BJ (cell line): ENCODE data around the gene TGFBR3L. TPM values are rescaled to one million over a fixed set of nuclear protein-coding genes. Genes with fewer than 3 reads are reported as not detected.

Experiments used
- CTCF ChIA-PET: fragments of 350-600 bp; formaldehyde crosslinking; extraction: SDS; loops from one replicate; lab custom pipeline; 2021; ENCODE audit warnings: antibody characterized with exemption, inconsistent platforms; lab: Yijun Ruan, JAX
- POLR2A ChIA-PET: fragments of 300-600 bp; sonication (Branson Sonifier 250); formaldehyde crosslinking; extraction: SDS; loops from one replicate; lab custom pipeline; 2021; ENCODE audit warnings: antibody characterized with exemption; lab: Charles Lee
- DNase-seq: peaks from one replicate; pipeline ENCODE4 v3.0.0-alpha.2; 2011; ENCODE audit warnings: low read depth
- H3K27me3 ChIP-seq: 2 replicates; pipeline ENCODE4 v1.6.0; 2011; ENCODE audit warnings: low read length; ENCODE audit not compliant: control insufficient read depth, insufficient read depth
- H3K36me3 ChIP-seq: 2 replicates; pipeline ENCODE4 v1.5.1; 2011; ENCODE audit warnings: low read length; ENCODE audit not compliant: control insufficient read depth, insufficient read depth
- H3K4me3 ChIP-seq: 2 replicates; pipeline ENCODE4 v1.5.1; 2011; ENCODE audit warnings: low read depth, mild to moderate bottlenecking, control low read depth, low read length
- CTCF ChIP-seq: IDR thresholded peaks from 2 replicates; pipeline ENCODE4 v1.5.1; 2011; ENCODE audit warnings: low read depth, mild to moderate bottlenecking, control low read depth, inconsistent platforms, low read length, moderate library complexity; ENCODE audit not compliant: insufficient read depth
- polyA plus RNA-seq: library from polyadenylated mRNA; depleted of rRNA; stranded (reverse); fragments of >200 nt; gene quantifications from 2 replicates; pipeline ENCODE4 v1.2.3, GENCODE V29; 2011

Gene TGFBR3L
- polyA plus RNA-seq, 1 experiment = 0.50 TPM

GRCh38 chr19:7921967-7922835 lies 7.6 kb downstream of the TGFBR3L start:
- POLR2A ChIA-PET = no interaction called here
- DNase-seq = no peak
- H3K27me3 ChIP-seq = no peaks in the 10 kb centered on the region
- no peak overlapping the region for H3K4me3 ChIP-seq
- peaks cover 12% of the 10 kb centered on the region for H3K36me3 ChIP-seq
- TF ChIP-seq CTCF = no peak
- CTCF ChIA-PET = interaction anchor here (0.8 to 7.1 kb wide), 4 partner anchors 19 to 69 kb away, joined by 3 to 29 read pairs (median 10); partner anchors contain the start of gene MAP2K7

GRCh38 chr19:7922836-7923195 lies 8.2 kb downstream of the TGFBR3L start:
- ChIA-PET POLR2A (no interaction called here), CTCF (interaction anchor here (0.8 to 7.1 kb wide), 3 partner anchors 19 to 69 kb away, joined by 3 to 29 read pairs (median 7); partner anchors contain the start of gene MAP2K7)
- TF ChIP-seq CTCF = no peak
- H3K27me3 ChIP-seq = no peaks in the 10 kb centered on the region
- no peak for DNase-seq
- H3K36me3 ChIP-seq = peaks cover 12% of the 10 kb centered on the region
- H3K4me3 ChIP-seq = no peak overlapping the region

- CTCF ChIA-PET = interaction anchor here (0.8 to 7.1 kb wide), 6 partner anchors 21 to 330 kb away, joined by 3 to 29 read pairs (median 4); no protein-coding TSS in a partner anchor
- Histone ChIP-seq H3K27me3 (no peaks in the 10 kb centered on the region), H3K36me3 (peaks cover 12% of the 10 kb centered on the region), H3K4me3 (no peak overlapping the region)
- no peak for DNase-seq
- POLR2A ChIA-PET = no interaction called here
- no peak for TF ChIP-seq CTCF
Observed at GRCh38 chr19:7923295-7924191, 8.9 kb downstream of the TGFBR3L start.

- ChIA-PET POLR2A (no interaction called here), CTCF (interaction anchor here (0.8 to 7.1 kb wide), 5 partner anchors 27 to 329 kb away, joined by 3 to 29 read pairs (median 4); no protein-coding TSS in a partner anchor)
- DNase-seq = no peak
- H3K27me3 ChIP-seq = no peaks in the 10 kb centered on the region
- H3K4me3 ChIP-seq = no peak overlapping the region
- peaks cover 12% of the 10 kb centered on the region for H3K36me3 ChIP-seq
- TF ChIP-seq CTCF = no peak
Observed at GRCh38 chr19:7924241-7924640, 9.6 kb downstream of the TGFBR3L start.
